Activated CD8-positive, alpha-beta memory T cell treated with anti-CD3 and anti-CD28 coated beads, Interleukin-2, amount 50 U/mL, for 48 hours (primary cell): ENCODE measurements around the gene SRSF12.
A peak's percentile ranks its signal among the peaks of the same experiment; 100 is the strongest.
"Not testable (repeated sequence)": the region's sequence is repeated elsewhere in the genome, so short reads cannot be mapped to it uniquely, and the experiment has no call there.

Experiments
- DNase-seq: peaks from one replicate; pipeline ENCODE4 v3.0.0-alpha.2; 2020

Gene SRSF12

DNA sequence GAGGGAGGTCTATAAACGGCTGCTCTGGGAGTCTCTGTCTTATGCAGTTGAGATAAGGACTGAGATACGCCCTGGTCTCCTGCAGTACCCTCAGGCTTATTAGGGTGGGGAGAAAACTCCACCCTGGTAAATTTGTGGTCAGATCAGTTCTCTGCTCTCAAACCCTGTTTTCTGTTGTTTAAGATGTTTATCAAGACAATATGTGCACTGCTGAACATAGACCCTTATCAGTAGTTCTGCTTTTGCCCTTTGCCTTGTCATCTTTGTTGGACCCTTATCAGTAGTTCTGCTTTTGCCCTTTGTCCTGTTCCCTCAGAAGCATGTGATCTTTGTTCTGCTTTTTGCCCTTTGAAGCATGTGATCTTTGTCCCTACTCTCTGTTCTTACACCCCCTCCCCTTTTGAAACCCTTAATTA lies 10.4 kb upstream of the SRSF12 start:
- not testable (repeated sequence) for DNase-seq

DNA sequence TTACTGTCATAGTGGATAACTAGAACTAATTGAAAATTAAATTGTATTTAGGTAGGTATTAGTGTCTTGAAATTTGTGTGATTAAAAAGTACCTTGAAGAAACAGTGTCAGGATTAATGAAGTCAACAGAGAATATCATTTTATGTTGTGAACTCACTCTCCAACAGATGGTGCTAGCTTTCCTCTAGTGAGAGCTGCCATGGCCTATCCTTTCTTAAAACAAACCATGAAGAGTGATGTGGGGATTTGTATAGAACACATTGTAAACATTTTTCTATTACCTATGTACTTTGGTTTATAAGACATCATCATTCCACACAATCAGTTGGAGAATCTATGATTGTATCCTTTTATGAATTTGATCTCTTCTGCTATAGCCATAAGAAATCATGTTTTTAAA lies 4.8 kb upstream of the SRSF12 start:
- no peak for DNase-seq

DNA sequence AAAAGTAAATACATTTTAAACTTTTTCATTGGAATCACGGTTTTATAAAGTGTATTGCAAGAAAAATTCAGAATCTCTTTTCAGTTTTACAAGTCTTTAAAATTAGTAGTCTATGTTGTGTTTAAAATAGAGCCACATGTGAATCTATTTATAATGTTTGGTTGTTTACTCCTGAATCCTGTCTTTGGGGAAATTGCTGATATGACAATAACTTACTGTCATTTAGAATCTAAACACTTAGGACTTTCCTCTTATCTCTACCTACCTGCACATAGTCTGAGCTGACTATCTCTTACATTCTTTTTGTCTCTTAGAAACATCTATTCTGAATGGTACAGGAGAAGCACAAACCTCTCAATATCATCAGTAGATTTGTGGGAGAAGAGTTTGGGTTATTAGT lies 4.1 kb upstream of the SRSF12 start:
- DNase-seq = no peak

DNA sequence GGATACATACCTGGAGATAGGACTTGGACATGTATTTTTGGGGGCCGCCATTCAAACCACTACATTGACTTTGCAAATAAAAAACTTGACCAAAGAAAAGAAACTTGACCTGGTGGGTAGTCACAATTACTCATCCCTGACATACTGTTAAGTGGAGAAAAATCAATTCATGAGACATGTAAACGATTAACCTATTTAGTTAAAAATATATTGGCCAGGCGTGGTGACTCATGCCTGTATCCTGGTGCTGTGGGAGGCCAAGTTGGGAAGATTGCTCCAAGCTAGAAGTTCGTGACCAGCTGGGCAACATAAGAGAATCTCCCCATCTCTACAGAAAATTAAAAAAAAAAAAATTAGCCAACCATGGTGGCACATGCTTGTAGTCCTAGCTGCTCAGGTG lies 2.5 kb upstream of the SRSF12 start:
- DNase-seq = no peak

DNA sequence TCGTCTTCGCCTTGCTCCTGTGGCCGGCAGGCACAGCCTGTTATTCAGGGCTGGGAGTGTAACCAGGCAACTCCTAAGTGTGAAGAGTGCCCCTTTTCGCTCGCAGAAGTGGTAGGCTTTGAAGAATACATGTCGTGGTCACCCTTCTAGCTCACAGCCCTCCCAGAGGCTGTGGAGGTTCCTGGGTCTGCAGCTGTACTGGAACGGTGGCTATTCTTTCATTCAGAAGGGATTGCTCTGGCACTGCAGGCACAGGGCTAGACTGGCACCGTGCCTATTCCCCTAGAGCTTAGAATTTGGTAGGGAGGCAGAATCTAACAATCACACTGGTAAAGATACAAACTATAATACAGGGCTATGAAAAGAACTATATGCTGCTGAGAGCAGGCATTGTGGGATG lies 1.1 kb upstream of the SRSF12 start:
- DNase-seq = no peak

DNA sequence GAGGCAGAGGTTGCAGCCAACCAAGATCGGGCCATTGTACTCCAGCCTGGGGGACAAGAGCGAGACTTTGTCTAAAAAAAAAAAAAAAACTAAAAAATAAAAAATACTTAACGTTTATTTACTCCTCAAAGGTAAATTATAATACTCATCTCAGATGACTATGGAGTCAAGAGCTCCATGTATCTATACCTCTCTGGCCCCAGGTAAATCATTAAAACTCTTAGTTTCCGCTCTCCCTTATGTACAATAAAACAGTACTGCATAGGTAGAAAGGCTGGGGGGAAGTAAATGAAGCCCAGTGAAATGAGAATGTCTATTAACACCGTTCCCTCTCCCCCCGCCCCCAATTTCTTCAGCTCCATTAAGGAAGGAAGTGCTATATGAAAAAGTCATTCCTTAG lies 1.2 kb downstream of the SRSF12 start:
- DNase-seq = no peak

DNA sequence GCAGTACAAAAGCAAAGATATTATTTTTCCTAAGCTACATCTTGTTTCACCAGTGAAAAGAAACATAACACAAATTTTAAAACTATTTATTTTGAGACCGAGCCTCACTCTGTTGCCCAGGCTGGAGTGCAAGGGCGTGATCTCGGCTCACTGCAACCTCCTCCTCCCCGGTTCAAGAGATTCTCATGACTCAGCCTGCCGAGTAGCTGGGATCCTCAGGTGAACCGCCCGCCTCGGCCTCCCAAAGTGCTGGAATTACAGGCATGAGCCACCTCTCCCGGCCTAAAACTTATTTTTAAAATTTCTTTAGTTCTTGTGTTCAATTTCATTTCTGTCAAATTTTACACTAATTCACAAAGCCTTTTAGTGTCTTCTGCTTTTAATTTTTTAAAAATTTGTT lies 5.9 kb downstream of the SRSF12 start:
- no peak for DNase-seq

DNA sequence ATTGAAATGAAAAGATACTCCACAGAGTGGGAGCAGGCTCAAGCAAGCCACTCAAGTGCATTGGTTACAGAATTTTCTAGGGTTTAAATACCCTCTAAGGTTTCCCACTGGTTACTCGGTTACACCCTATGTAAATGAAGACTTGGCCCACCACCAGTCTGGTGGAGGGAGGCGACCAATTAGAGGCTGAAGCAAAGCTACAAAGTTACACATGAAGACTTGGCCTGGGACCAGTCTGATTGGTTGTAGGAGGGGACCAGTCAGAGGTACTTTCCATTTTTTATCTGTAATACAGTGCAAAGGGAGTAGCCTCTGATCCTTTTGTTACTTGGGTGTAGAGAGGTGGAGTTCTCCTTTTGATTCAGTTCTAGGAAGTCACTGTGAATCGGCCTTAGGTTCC lies 7.6 kb downstream of the SRSF12 start:
- no peak for DNase-seq

DNA sequence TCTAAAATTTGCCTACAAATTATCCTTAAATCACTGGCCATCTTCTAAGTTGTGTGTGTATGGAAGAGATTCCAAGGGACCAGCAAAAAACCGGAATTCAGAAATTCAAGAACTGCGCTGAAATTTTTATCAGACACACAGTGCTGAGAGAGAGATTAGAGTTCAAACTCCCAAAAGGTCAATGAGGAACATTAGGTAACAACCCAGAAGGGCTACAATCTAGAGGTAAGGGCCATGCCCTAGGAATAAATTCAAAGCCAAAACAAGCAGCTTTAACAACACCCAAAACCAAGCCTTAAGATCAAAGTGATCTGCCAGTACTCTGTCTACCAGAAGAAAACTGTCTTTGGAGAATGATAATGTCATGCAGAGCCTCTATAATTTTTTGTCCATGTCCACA lies 17.8 kb downstream of the SRSF12 start:
- no peak for DNase-seq

DNA sequence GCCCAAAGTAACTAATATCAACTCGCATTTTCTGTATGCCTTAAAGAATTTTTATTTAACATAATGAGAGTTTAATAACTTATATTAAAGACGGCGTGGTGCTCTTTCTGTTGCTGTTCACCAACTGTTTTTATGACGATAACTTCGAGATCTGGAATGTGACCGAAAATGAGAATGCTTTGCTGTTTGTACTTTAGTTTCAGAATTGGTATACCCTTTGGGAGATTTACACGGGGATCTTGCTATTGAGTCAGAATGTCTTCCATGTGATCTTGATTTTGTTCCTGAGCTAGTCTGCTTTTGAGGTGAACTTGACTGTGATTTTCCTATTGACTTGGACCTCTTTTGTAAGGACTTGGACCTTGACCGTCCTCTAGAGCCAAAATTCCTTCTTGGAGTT lies 19.4 kb downstream of the SRSF12 start:
- no peak for DNase-seq

DNA sequence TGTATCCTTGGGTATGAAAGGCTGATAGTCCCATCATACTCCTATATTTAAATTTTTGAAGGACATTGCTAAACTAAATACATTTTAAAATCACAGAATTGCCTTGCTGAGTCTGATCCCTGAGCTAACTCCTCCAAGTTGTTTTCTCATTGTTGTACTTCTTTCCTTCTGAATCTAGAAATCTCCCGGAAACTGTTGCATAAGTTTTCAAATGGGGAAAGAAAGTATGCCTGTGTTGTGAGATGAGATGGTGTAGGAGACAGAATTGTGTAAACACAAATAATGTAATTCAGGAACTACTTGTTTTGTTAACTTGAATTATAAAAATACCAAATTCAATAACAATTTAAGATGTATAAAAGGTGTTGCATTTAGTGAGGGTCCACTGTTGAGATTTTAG lies 30.0 kb downstream of the SRSF12 start:
- DNase-seq = no peak

DNA sequence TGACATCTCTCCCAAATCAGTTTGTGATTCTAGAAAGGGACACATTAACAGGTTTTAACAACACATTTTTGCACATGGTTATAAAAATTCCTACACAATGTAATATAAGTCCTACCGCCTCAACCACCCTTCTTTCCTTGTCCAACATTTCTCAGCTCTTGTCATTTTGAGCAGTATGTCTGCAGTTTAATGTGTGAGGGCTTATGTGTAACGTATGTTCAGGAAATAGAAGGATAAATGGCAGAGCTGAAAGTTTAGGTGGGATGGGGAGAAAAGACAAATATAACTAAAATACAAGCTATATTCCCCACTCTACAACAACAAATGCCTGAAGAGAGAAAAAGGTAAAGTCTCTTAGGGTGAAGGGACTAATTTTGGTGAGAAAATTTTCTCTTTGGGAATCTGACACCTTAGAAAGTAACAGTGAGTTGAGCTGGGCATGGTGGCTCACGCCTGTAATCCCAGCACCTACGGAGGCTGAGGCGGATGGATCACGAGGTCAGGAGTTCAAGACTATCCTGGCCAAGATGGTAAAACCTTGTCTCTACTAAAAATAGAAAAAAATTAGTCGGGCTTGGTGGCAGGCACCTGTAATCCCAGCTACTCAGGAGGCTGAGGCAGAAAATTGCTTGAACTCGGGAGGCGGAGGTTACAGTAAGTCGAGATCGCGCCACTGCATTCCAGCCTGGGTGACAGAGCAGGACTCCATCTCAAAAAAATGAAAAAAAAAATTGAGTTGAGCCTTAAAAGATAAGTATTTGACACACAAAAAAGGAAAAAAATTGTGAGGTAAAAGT lies 32.3 kb downstream of the SRSF12 start:
- DNase-seq = no peak

DNA sequence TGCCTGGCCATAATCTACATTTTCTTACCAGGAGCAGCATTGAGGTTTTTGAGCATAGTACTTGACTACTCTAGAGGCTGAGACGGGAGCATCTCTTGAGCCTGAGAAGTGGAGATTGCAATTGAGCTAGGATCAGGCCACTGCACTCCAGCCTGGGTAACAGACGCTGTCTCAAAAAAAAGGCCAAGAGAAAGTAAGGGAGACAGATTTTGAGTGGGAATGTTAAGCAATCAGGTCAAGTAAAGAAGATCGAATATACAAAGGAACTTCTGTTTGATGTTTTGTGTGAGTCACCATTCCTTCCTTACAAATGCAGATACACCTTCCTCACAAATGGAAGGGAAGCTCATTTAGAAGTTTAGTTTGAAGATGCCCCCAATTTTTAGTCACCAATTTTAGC lies 32.9 kb downstream of the SRSF12 start:
- DNase-seq = no peak

DNA sequence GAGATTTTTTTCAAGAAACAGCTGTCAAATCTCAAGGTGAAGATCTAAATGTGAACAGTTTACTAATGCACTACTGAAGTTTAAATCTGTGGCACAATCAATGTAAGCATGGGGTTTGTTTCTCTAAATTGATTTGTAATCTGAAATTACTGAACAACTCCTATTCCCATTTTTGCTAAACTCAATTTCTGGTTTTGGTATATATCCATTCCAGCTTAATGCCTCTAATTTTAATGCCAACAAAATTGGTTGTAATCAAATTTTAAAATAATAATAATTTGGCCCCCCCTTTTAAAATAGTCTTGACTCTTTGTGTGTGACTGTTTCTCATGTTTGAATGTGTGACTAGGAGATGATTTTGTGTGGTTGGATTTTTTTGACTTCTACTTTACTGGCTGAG lies 33.3 kb downstream of the SRSF12 start:
- no peak for DNase-seq

DNA sequence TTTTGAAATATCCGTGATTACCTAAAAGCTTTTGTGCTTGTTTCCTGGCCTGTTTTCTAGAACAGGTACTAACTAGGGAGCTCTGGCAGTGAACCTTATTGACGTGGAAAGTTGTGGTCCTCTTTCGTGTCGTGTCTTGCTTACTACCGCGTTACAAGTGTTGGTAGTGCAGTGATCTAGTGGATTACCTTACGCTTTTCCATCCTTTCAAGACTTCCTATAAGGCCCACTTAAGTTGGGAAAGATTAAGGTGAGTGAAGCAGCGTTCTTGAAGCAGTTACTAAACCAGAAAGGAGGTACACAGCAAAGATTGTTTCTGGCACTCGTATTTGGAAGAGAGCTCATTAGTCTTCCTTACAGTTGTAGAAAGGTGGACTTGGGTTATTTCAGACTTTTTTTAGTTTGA lies 35.4 kb downstream of the SRSF12 start:
- no peak for DNase-seq

DNA sequence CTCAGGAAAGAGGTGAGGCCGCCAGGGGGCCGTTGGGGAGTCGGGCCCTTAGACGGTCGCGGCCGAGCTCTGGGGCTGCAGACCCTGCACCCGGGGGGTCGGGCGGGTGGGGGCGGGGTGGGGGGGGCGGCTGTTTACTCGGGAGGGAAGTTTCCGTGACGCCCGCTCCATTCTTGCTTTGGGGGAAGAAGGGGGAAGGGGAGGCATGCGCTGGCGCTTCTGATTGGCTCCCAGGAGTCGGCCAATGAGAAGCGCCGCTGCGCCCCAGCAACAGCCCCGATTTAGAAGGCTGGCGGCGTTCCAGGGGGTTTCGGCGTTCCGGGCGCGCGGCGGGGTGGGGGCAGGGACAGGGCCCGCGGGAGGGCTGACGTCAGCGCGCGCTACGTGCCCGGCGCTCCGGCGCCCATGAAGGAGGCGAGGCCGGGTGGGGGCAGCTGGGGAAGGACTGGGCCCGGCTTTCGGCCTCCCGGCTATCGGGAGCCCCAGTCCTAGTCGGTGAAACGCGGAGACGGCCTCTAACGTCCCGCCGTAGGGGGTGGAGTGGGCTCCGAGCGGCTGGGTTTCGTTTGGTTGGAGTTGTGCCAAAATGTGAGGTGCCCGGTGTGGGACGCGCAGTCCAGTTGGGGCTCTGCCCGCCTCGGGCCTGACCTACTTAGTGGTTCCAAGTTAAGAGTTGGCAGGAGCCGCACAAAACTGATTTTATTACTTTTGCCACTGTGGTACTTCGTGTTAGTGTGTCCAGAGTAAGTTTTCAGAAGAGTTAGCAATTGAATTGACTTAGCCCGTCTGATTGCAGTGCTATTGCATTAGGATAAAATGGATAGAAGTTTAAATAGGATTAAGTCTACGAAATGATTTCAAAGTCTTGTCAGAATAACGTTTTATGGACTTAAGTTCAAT lies 36.2 kb downstream of the SRSF12 start:
- DNase-seq = peak; percentile 100

DNA sequence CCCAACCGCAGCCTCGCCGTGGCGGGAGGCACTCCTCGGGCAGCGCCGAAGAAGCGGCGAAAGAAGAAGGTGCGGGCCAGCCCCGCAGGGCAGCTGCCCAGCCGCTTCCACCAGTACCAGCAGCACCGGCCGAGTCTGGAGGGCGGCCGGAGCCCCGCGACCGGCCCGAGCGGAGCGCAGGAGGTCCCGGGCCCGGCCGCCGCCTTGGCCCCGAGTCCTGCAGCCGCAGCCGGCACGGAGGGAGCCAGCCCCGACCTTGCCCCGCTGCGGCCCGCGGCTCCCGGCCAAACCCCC lies 36.8 kb downstream of the SRSF12 start:
- no peak for DNase-seq

DNA sequence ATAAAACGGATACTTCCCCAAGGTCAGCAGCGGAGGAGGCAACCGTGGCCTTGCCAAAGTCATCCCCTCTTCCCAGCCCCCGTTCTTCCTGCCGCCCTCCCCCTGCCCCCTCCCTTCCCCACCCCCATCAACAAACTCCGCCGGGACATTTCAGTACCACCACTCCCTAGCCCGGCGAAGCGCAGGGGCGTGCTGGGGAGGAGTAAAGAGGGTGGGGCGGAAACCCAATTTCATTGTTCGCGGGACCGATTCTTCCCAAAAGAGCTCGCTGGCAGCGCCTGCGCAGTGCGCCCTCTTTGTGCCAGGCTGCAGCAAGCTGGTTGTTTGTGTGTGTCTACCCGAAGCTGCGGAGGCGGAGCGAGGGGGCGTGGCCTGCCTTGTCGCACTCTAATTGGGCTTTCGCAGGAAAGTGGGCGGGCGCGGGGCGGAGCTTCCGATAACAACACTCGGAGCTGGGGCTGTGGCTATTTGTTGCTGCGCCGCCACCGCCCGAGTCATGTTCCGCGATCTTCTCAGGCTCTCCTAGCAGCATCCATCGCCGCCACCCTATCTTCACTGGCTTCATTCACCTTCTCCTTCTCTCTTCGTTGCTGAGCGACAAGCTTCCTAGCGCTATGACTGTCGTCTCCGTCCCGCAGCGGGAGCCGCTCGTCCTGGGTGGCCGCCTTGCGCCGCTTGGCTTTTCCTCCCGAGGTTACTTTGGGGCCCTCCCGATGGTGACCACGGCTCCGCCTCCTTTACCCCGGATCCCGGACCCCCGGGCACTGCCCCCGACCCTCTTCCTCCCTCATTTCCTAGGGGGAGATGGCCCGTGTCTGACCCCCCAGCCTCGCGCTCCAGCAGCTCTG lies 37.4 kb downstream of the SRSF12 start, which contains the start of gene PNRC1:
TSS of gene PNRC1 (plus strand) at position 471 of the 848 bp plus-strand sequence. CDS start at position 615, 144 bp downstream.
- peak; percentile 100 for DNase-seq

DNA sequence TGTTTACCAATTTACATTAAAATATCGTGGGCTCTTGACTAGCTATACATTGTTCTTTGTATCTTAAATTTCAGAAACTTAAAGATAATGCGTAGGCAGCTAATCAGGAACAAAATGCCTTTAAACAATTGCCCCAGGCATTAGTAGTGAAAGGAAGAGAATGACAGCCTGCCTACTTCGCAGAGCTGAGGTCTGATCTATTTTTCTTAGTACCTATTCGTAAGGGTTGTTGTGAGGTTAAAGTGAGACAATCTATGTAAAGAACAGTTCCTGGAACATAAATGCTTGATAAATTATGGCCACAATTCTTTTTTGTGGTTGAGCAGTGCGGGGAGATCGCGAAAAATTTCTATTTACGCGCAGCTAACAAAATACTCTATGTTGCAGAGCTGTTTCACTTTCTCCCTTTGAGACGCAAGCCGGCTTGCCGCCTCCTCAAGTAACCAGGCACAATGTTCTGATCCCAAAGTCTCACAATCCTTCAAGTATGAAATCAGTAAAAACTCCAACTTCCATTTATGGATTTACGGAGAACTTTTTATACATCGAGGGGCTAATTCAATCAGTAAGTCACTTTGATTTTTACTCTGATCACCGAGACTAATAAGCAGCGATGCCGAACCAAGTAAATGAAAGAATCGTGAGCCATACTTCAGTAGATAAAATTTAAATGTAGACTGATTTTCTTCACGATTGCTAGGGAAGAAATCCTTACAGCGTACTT lies 38.2 kb downstream of the SRSF12 start:
- DNase-seq = peak; percentile 63

DNA sequence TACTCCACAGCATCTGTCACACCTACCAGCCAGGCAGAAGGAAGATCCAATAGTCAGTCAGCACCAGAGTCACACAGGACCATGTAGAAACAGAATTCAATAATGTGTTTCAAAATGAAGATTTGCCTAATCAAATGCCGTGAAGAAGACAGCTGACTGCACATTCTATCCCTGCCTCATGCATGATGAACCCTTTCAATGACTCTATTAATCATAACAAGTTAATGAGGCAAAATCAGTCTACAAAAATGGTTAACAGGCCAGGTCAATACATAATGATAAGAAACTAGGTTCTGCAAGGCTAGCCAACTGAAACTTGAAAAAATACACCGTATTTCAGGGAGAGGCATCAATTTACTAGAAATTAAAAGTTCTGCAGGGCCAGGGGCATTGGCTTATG lies 44.0 kb downstream of the SRSF12 start:
- no peak for DNase-seq

DNA sequence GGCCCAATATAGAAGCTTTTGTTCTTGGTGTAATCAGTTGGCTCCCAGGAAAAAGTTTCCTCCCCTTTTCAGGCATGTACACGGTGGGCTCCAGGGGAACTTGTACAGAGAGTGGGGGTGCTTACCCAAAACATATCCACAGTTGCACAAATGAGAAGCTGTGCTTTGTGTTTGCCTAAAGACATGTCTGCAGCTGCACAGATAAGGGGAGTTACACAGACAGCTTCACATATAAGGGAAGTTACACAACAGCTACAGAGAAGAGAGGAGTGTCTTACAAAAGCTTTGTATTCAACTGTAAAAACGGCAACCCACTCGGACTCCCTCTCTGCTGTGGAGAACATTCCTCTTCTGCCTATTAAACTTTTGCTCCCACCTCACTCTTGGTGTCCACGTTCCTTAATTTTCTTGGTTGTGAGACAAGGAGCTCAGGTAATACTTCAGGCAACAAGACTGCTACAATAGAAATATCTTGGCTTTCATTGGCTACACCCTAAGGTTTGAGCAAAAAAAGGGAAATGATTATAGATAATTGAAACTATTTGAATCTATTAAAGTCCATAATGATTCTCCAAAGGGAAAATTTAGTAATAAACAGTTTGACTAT lies 44.8 kb downstream of the SRSF12 start:
- DNase-seq = no peak

DNA sequence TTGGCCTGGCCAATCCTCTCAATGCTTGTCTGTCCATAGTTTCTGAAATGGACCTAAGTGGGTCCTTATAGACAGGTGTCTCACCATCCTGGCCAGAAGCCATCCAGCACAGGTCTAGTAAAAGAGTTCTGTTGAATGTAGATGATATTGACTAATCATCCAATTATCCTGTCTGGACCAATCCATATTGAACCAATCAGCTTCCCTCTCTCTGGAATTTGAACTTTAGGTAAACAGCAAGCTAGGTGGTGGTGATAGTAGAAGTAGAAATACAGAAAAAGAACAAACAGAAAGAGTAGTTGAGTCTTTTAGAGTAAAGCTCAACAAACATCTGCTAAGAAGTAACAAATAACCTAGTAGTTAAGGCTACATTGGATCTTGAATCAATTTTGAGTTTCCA lies 46.8 kb downstream of the SRSF12 start:
- no peak for DNase-seq
